ENCODE measurements around the gene TOX3. TPM values are rescaled to one million over a fixed set of nuclear protein-coding genes. Genes with fewer than 3 reads are reported as not detected.

Gene TOX3
- total and polyA plus RNA-seq, 2 of the 13 experiments (the other 11 are each of a cell fraction or from before 2014, with no cell fraction given) = 14.5 to 98.6 TPM

GRCh38 chr16:52407778-52408177 lies 139.2 kb downstream of the TOX3 start:
- intact Hi-C loops (cut with micrococcal nuclease; ENCODE audit: unreplicated experiment) = loop anchor here (1.0 kb wide), 1 partner anchor 9 kb away; no protein-coding TSS in a partner anchor

GRCh38 chr16:52405441-52405840 lies 141.5 kb downstream of the TOX3 start:
- H3K36me3 ChIP-seq (replicated peaks in 1 of 2; ENCODE audit: control insufficient read depth in 1 of 2, insufficient read depth in 2 of 2, low read length in 2 of 2) = no peaks in the 10 kb centered on the region
- H2AFZ ChIP-seq (ENCODE audit: low read length) = no peak overlapping the region
- DNase-seq (ENCODE audit: low spot score) = no peak
- H3K4me3 ChIP-seq (replicated peaks in 1 of 3; ENCODE audit: insufficient read depth in 1 of 3, low read depth in 2 of 3, low read length in 3 of 3) = no peak overlapping the region
- in situ Hi-C loops (cut with HindIII; ENCODE audit: extremely low pct_ligation_motif_present, low pct_unique_long_range_greater_than_20kb) = no loop called here
- H3K27me3 ChIP-seq (ENCODE audit: control insufficient read depth in 1 of 2, insufficient read depth in 2 of 2, low read length in 2 of 2) = no peaks in the 10 kb centered on the region
- ChIA-PET CTCF (ENCODE audit: low intra/inter-chr PET ratio, low total read pairs) (no interaction called here), POLR2A (no interaction called here)
- H3K9me3 ChIP-seq (ENCODE audit: low read length) = no peaks in the 10 kb centered on the region
- peaks cover 35% of the 10 kb centered on the region for H3K4me1 ChIP-seq (ENCODE audit: insufficient read depth, low read length)
- H3K4me2 ChIP-seq (ENCODE audit: low read depth, low read length) = no peak overlapping the region
- no TSS peak for BruUV-seq (replicated peaks)
- H3K9ac ChIP-seq (ENCODE audit: insufficient read depth, low read depth, low read length) = no peak overlapping the region
- no peaks in the 10 kb centered on the region for H4K20me1 ChIP-seq (ENCODE audit: insufficient read depth, low read length)
- no peak for FAIRE-seq
- H3K79me2 ChIP-seq (ENCODE audit: insufficient read depth, low read length) = no peaks in the 10 kb centered on the region
- no peak overlapping the region for H3K27ac ChIP-seq (ENCODE audit: extremely low read length, insufficient read depth, low read length)
- TF ChIP-seq ARNTL (CRISPR knock-in tag; IDR thresholded peaks at IDR 0.05) (no peak), NR2F2 (IDR thresholded peaks at IDR 0.05; ENCODE audit: borderline replicate concordance, low read depth) (no peak), ZNF256 (CRISPR knock-in tag; conservative IDR thresholded peaks at IDR 0.05) (no peak), AFF4 (CRISPR knock-in tag; IDR thresholded peaks at IDR 0.05) (no peak), KDM6A (CRISPR knock-in tag; IDR thresholded peaks at IDR 0.05; ENCODE audit: low read depth) (no peak), SOX5 (CRISPR knock-in tag; IDR thresholded peaks at IDR 0.05; ENCODE audit: borderline replicate concordance) (no peak), ZNF574 (CRISPR knock-in tag; IDR thresholded peaks at IDR 0.05) (no peak)
- WGBS (ENCODE audit: low lambda C conversion rate) = 95% methylated on average over 1 of the region's 1 CpG
- intact Hi-C loops (cut with micrococcal nuclease; ENCODE audit: unreplicated experiment) = no loop called here
- no peak for ATAC-seq

More at GRCh38 chr16:52407778-52408177, 139.2 kb downstream of the TOX3 start:
- H2AFZ ChIP-seq (ENCODE audit: low read length) = no peak overlapping the region
- no peaks in the 10 kb centered on the region for H3K9me3 ChIP-seq (ENCODE audit: low read length)
- peak overlapping the region; percentile 59 for H3K4me2 ChIP-seq (ENCODE audit: low read depth, low read length)
- ChIA-PET CTCF (ENCODE audit: low intra/inter-chr PET ratio, low total read pairs) (no interaction called here), POLR2A (interaction anchor here (0.7 to 2.5 kb wide), 5 partner anchors 9 to 151 kb away, joined by 3 to 21 read pairs (median 3); partner anchors contain the start of gene TOX3)
- 0 out of 2 replicates have a peak, but pooled peaks have one; percentile 1 for TF ChIP-seq ZNF547 (CRISPR knock-in tag; IDR thresholded peaks at IDR 0.05)
- TF ChIP-seq JUN (CRISPR knock-in tag; IDR thresholded peaks at IDR 0.05) = 0 out of 2 replicates have a peak, but pooled peaks have one; percentile 3
- no peak for TF ChIP-seq CEBPG (CRISPR knock-in tag; IDR thresholded peaks at IDR 0.05)
- no peak for TF ChIP-seq TMF1 (CRISPR knock-in tag; IDR thresholded peaks at IDR 0.05; ENCODE audit: low read depth)
- 0 out of 2 replicates have a peak, but pooled peaks have one; percentile 24 for TF ChIP-seq MZF1 (CRISPR knock-in tag; IDR thresholded peaks at IDR 0.05; ENCODE audit: borderline replicate concordance)
- 0 out of 2 replicates have a peak, but pooled peaks have one; percentile 7 for TF ChIP-seq ZNF124 (CRISPR knock-in tag; IDR thresholded peaks at IDR 0.05)
- FAIRE-seq (no peak), ATAC-seq (peak; percentile 46), DNase-seq (ENCODE audit: low spot score) (no peak)
- no peaks in the 10 kb centered on the region for H3K27me3 ChIP-seq (ENCODE audit: control insufficient read depth in 1 of 2, insufficient read depth in 2 of 2, low read length in 2 of 2)
- WGBS (ENCODE audit: low lambda C conversion rate) = 10% methylated on average over 1 of the region's 1 CpG
- H3K4me3 ChIP-seq (replicated peaks in 1 of 3; ENCODE audit: insufficient read depth in 1 of 3, low read depth in 2 of 3, low read length in 3 of 3) = no peak overlapping the region; a peak in 1 of 6 replicates
- H3K79me2 ChIP-seq (ENCODE audit: insufficient read depth, low read length) = no peaks in the 10 kb centered on the region
- peak overlapping the region; percentile 24 for H3K9ac ChIP-seq (ENCODE audit: insufficient read depth, low read depth, low read length)
- H3K36me3 ChIP-seq (replicated peaks in 1 of 2; ENCODE audit: control insufficient read depth in 1 of 2, insufficient read depth in 2 of 2, low read length in 2 of 2) = no peaks in the 10 kb centered on the region
- no peaks in the 10 kb centered on the region for H4K20me1 ChIP-seq (ENCODE audit: insufficient read depth, low read length)
- in situ Hi-C loops (cut with HindIII; ENCODE audit: extremely low pct_ligation_motif_present, low pct_unique_long_range_greater_than_20kb) = no loop called here
- no TSS peak for BruUV-seq (replicated peaks)
- peak overlapping the region; percentile 70 for H3K27ac ChIP-seq (ENCODE audit: extremely low read length, insufficient read depth, low read length)
- H3K4me1 ChIP-seq (ENCODE audit: insufficient read depth, low read length) = peaks cover 41% of the 10 kb centered on the region
